HG03442 (cell line): Measurements from ENCODE around the gene DAP.
A peak's percentile ranks its signal among the peaks of the same experiment; 100 is the strongest.

Experiments
- ATAC-seq: cut with Tn5 transposase; IDR thresholded peaks from one replicate; pipeline ENCODE4 v1.9.1; 2021; ENCODE audit warnings: mild to moderate bottlenecking, moderate library complexity; ENCODE audit not compliant: unreplicated experiment

DAP gene

DNA sequence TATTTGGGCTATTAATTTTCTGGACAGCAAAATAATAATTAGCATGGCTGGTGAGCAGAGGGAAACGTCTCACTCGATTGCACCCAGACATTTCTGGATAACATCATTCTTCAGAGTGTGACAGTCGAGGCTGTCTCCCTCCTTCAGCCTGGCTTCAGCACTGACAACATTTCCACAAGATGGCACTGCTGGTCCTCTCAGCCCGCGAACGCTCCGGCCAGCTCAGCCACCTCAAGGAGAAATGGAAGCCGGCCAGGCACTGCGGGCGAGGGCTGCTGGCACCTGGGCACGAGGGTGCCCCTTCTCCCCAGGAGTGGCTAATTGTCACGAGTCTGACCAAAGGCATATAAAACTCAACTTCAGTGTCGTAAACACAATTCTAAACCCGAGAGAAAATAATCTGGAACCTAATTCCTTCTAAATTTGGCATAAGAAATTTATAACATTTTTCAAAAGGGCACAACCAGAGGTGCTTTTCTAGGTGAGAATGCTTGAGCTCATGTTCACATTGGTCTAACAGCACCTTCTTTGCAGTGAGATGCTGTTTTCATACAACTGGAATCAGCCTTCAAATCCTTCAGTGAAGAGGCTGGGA, 65.9 kb downstream of the DAP start:
- ATAC-seq: peak; percentile 36

DNA sequence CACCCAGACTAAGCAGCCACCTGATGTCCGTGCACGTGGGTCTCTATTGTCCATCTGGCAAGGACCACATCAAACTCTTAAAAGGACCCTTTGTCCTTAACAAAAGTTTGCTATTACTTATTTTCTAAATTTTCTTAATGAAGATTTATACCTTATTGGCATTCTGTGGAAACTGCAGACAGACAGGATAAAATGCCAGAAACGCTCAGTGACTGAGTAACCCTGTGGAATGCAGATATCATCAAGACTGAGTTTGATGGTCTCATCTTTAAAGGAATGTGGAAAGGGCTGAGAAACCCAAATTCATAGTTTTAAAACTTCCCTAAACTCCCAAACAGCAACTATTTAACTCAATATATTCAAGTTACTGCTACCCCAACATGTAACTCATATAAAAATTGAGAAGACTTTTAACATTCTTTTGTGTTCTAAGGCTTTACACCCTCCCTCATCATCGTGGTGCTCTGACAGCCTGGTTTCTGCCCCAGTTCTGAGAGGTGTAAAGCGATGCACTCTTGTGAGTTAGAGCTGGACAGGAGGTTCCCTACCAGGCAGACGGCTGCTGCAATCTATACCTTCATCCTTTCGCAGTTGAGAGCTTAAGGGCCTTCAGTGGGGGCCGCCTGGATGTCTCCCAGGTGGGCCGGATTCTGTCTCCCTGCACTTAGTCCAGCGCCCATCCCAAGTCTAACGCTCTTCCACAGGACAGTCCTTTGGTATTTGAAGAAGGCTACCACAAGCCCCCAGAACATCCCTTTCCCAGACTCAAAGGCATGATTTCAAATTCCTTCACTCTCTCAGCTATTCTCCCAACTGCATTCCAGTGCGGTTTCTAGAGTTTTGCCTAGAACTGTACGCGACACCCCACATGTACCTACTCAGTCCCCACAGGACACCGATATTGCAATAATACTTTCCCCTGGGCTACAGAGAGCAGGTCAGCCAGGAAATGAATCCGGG, 68.9 kb downstream of the DAP start:
- ATAC-seq: no peak

DNA sequence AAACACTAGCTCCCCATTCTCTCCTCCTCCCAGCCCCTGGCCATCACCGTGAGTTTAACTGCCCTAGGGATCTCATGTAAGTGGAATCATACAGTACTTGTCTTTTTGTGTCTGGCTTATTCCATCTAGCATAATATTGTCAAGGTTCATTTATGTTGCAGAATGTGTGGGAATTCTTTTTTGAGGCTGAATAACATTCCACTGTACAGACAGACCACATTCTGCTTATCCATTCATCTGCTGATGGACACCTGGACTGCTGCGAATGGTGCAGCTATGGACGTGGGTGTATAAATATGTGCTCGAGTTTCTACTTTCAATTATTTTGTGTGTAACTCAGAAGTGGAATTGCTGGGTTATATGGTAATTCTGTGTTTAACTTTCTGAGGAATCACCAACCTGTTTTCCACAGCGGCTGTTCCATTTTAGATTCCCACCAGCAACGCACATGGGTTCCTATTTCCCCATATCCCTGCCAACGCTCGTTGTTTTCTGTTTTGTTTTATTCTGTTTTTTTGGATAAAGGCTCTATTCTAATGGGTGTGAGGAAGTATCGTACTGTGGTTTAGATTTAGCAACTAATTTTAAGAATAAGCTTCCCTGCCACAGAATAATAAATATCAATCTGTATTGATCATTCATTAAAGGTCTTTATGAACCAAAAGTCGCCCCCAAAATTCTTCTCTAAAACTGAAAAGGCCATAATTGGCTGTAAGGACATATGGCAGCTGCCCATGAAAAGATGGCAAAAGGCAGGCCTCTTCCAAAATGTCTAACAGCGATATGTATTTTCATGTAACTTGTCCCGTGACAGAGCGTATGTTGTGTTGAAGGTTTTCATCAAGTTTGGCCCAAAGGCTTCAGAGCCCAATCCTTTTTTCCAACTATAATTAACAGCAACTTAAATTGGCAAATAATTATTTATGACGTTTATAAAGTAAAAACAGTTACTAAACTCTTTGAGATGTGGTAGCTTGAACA, 70.3 kb downstream of the DAP start:
- ATAC-seq: no peak

DNA sequence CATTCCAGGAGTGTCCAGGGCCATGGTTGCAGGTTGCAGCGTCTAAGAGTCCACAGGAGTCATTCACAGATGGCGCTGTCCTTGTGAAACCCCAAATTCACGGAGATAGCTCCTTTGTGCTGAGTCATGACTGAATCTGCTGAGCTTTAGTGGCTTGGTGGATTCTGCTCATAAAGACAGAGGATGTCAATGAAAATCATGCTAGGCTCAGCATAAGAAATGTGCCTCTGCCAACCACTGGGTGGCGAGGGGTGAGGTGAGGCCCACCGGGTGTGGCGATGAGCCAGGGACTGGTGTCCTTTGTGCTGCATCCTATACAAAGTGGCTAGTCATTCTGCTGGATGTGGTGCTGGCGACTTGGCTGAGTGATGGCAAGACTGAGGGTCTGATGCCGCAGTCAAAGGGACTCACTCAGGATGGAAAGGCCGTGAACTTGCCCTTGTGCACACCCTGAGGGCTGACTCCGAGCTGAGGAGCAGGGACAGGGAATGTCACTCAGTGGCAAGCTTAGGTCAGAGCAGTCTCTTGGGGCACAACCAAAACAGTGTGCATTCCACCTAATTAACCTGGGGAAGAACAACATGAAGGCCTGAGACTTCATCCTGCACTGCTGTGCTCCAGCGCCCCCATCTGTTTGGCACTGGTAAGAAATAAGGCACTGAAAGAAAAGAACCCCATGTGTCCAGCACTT, 71.5 kb downstream of the DAP start:
- no peak for ATAC-seq

DNA sequence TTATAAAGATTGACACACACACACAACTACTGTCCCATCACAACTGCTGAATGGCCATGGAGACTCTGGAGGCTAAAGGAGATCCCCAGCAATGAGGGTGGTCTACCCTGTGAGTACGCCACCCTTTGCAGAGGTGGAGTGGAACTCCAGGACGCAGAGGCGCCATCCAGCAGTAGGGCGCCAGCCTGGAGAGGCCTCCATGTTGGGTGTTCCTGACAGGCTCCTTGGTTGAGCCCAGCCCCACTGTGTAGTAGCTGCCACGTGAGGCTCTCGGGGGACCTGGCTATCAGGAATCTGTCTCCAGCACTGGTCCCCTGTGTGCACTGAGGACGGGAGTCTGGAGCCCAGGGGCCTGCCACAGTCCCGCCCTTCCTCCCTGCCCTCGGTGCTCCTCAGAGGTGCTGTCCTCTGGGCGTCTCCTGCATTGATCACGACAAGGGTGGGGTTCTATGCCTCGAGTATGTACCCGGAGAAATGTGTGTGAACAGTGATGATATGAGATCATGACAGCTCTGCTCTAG, 72.3 kb downstream of the DAP start:
- ATAC-seq: no peak

DNA sequence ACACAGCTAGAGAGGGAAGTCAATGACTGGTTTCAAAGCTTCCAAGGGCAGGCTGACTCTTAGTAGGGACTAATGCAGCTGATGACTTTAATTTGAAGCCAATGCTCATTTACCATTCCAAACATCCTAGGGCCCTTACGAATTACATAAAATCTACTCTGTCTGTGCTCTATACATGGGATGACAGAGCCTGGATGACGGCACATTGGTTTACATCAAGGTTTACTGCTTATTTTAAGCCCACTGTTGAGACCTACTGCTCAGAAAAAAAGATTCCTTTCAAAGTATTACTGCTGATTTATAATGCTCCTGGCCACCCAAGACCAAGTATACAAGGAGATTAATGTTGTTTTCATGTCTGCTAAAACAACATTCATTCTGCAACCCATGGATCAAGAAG, 74.1 kb downstream of the DAP start:
- ATAC-seq: no peak

DNA sequence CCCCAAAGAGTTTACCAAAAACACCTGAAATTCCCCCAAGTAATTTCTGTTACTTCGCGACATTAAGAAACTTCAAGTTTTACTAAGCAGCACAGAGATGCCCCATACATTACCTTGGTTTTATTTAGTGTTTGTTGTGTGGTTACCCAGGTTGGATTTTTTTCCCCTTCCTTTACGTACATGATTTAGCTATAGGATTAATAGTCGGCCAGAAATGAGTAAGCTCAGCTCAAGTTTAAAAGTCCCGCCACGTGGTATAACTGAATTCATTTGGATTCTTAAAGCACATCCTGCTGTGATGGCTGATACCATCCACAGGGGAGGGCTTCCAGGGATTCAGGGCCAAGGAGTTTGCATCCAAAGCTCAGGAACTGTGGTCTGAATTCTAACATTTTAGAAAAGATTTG, 75.9 kb downstream of the DAP start:
- peak; percentile 69 for ATAC-seq

DNA sequence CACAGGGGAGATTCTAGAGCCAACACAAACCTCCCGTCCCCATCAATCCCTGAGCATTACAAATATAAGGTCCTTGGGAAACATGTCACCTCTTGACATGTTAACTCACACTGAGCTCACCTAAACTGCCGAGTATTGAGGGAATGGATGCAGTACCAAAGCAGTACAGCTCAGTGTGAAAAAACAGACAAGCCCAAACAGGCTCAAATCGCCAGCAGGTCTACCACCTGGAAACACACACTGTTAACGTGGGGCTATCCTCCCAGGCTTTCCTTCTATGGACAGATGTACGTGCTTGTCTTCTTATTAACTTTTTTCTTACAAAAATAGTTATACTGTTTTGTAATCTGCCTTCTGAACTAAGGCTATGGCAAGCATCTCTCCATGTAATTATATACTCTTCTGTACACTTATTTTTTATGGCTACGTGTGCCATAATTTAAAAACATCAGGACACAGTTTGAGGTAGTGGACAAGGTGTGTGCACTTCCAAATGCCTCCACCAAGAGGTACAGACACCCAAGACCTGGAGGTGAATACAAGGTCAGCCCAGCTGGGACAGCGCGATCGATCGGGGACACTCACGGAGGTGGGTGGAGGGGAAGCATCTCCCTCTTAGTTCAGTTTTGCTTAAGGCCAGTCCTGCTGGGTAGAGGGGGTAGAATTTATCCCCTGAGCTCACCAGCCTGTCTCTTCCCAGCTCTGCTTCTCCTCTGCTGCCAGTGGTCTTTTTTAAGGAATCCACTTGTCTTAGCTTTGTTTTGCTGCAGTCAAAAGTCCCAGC, 76.5 kb downstream of the DAP start:
- ATAC-seq: peak; percentile 64

DNA sequence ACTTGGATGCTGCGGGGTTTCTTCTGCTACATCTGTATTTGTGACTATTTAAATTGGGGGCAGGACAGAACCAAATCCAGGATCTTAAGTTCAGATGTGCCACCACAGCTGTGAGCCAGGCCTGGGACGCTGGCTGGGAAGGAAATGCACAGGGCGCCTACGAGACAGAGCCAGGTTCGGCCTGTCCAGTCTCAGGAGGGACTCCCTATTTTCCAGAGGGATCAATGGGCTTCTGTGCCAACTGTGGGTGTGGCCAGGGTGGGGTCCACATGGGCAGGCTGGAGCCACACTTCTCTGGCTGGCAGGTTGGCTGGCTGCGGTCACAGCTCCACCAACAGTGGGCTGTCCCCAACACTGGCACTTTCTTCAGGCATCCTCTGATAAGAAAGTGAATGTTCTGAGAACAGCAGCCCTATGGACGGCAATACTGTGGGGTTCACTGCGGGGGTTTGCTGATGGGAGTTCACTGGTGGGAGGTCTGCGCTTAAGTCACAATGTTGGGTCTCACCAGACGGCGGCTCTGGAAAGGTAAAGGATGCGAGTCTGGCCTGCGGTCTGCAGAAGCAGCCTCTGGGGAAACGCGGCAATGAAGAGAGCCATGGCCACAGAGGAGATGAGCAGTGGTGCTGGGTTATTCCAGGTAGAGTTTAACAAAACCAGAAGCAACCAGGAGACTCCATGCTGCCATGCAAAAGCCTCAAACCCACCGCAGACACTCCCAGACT, 78.1 kb downstream of the DAP start:
- ATAC-seq: no peak

DNA sequence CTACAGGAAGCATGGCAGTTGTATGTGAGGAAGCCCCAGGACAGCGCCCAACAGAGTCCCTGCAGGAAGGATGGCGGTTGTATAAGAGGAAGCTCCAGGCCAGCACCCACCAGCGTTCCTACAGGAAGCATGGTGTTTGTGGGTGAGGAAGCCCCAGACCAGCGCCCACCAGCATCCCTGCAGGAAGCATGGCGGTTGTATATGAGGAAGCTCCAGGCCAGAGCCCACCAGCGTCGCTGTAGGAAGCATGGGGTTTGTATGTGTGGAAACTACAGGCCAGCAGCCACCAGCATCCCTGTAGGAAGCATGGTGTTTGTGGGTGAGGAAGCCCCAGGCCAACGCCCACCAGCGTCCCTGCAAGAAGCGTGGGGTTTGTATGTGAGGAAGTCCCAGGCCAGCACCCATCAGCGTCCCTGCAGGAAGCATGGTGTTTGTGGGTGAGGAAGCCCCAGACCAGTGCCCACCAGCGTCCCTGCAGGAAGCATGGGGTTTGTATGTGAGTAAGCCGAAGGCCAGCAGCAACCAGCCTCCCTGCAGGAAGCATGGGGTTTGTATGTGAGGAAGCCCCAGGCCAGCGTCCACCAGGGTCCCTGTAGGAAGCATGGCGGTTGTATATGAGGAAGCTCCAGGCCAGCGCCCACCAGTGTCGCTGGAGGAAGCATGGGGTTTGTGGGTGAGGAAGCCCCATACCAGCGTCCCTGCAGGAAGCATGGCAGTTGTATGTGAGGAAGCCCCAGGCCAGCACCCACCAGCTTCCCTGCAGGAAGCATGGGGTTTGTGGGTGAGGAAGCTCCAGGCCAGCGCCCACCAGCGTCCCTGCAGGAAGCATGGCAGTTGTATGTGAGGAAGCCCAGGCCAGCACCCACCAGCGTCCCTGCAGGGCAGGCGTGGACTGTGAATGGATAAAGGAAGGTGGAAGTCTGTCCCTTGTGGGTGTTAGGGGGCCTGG, 79.0 kb downstream of the DAP start:
- ATAC-seq: no peak

DNA sequence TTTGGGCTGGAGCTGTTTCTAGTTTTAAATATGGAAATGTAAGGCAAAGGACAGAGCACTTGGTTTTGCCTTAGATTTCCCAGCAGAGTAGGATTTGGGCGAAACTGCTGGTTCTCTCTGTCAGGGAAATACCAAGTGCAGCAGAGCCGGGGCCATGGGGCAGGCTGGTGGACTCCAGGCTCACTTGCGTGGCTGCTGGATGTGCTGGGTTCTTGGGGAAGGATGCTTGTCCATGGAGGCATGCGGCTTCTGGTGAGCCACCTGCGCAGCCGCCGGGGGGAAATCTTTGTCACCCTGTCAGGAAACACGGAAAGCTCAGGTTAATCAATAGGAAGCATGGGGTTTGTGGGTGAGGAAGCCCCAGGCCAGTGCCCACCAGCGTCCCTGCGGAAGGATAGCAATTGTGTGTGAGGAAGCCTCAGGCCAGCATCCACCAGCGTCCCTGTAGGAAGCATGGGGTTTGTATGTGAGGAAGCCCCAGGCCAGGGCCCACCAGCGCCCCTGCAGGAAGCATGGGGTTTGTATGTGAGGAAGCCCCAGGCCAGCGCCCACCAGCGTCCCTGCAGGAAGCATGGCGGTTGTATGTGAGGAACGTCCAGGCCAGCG, 80.1 kb downstream of the DAP start:
- ATAC-seq: no peak

DNA sequence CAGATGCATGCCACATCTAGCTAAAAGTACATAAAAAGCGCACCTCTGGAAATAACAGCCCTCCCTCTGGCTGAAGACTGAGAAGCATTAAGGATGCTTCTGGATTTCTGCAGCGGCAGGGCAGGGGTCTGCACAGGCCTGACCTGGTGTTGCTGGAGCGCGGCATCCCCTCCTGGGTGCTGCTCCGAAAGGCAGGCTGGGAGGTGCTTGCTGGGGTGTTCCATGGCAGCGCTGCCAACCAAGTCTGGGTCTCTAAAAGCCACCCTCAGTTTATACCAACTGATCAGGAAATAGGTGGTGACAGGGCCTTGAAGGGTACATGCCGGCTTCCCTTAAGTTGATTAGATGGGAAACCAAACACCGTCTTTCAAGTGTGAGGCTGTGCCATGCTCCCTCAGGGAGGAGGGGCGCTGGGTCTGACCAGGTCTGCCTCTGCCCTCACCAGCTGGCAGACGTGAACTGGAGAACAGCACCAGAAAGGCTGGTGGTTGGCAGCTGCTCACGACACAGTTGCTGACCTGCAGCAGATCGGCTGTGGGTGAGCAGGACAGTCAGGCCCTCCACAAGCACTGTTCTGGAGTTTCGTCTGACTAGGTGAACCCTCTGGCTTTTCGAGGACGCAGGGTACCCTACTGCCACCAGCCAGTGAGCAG, 81.6 kb downstream of the DAP start:
- no peak for ATAC-seq

DNA sequence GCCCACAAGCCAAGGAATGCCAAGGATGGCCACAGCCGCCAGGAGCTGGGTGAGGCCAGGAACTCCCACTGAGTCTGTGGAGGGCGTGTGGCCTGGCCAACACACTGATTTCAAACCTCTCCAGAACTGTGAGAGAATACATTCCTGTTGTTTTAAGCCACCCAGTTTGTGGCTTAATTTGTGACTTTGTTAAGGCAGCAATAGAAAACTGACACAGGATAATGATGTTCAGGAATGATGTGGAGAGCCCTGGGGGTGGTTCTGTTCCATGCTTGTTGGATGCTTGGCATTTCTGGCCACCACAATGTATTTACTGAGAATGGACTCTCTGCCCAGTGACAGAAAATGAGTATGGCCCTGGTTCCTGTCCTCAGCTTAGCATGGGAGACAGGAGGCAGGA, 82.8 kb downstream of the DAP start:
- no peak for ATAC-seq

DNA sequence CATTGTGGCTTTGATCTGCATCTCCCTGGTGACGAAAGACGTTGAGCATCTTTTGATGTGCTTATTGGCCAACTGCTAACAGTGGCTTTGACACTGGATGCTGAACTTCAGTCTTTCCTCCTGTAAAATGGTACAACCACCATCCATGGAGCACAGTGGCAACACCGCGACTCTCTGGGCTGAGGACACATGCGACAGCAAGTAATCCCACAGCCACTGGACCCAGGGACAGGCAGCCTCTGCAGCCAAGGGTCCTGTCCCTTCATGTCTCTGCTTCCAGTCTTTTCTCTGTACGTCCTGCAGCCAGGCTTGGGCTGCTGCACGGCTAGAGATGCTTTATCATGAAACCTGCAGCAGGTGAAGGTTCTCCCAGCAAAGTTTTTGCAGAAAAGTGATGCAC, 83.5 kb downstream of the DAP start:
- ATAC-seq: no peak

DNA sequence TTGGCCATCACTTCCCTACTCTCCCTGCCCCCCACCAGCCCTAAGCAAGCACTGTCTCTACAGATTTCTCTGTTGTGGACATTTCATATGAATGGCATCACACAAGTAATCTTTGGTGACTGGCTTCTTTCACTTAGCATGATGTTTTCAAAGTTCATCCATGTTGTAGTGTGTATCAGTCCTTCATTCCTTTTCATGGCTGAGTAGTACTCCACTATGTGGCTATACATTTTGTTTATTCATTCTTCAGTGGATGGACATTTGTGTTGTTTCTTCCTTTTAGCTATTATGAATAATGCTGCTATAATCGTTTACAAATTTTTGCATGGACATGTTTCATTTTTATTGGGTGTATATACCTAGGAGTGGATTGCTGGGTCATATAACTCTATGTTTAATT, 84.1 kb downstream of the DAP start:
- ATAC-seq: no peak

DNA sequence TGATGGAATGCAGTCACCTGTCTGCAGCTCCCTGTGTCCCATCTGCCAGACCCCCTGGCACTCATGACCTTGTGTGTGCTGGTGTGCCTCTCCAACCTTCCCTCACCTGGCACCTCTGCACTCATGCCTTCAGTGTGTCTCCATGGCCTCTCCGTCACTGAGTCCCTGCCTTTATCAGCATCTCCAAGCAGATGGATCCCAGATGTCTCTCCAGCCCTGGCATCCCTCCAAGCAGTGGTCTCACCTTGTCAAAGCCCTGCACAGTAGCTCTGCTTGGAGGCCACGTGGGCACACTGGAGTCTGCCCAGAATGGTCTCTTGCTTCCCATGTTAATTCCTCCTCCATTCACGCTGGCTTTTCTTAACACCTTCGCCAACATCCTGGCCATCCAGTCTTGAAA, 84.8 kb downstream of the DAP start:
- no peak for ATAC-seq

DNA sequence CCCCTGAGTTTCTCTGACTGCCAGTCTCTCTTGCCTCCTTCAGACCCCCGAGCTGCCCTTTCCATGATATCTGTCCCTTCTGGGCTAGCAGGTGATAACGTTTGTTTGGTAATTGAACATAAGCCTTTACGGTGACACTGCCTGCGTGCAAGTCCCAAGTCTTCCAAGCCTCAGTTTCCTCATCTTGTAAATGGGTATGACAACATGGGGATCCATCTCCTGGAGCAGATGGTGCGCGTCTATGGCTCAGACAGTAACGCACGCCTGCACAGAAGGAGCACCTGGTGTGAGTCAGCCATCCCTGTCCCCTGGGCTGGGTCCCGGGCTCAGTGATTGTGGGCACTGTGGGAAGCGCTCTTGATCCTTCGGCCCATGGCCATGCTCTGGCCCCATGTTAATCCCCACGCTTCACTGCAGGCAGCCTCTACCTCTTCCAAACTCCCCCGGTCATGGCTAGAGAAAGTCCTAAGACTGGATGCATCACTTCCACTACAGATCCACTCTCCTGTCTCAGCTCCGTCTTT, 85.8 kb downstream of the DAP start:
- no peak for ATAC-seq
